PC-3 (cell line): ENCODE results near the gene OLFM2. TPM values are rescaled to one million over a fixed set of nuclear protein-coding genes. Genes with fewer than 3 reads are reported as not detected.

ENCODE experiments used
- ATAC-seq: fragments of 200-7000 bp; cut with Tn5 transposase; 2 replicates; pipeline ENCODE4 v1.9.1; 2020; ENCODE audit warnings: mild to moderate bottlenecking, moderate library complexity
- BruUV-seq: library from RNA; stranded (reverse); fragments of 400-500 nt; replicated peaks from 2 replicates; lab custom pipeline; 2021; lab: Mats Ljungman, UMichigan
- CTCF ChIA-PET: fragments of 300-600 bp; sonication (Branson Sonifier 250); formaldehyde crosslinking; loops from one replicate; lab custom pipeline; 2022; ENCODE audit warnings: antibody characterized with exemption; lab: Charles Lee
- POLR2A ChIA-PET: fragments of 300-600 bp; sonication (Branson Sonifier 250); formaldehyde crosslinking; loops from one replicate; lab custom pipeline; 2022; ENCODE audit warnings: antibody characterized with exemption; ENCODE audit not compliant: unreplicated experiment; lab: Charles Lee
- DNase-seq: peaks from one replicate; pipeline ENCODE4 v3.0.0-alpha.2; 2015
- H2AFZ ChIP-seq: fragments of 300-600 bp; sonication (generic); 2 replicates; pipeline ENCODE4 v1.6.0; 2016; ENCODE audit warnings: antibody characterized with exemption, low read length
- H3F3A ChIP-seq: fragments of 300-600 bp; sonication (generic); one replicate; pipeline ENCODE4 v1.6.0; 2017; ENCODE audit warnings: antibody characterized with exemption, low read length, control low read depth, mild to moderate bottlenecking; ENCODE audit not compliant: unreplicated experiment
- H3K27ac ChIP-seq: fragments of 300-600 bp; sonication (generic); 2 replicates; pipeline ENCODE4 v1.5.1; 2016; ENCODE audit warnings: mild to moderate bottlenecking, low read length
- H3K27me3 ChIP-seq: fragments of 300-600 bp; sonication (generic); 2 replicates; pipeline ENCODE4 v1.6.1; 2016; ENCODE audit warnings: low read length, mixed read lengths
- H3K36me3 ChIP-seq: fragments of 300-600 bp; sonication (generic); 2 replicates; pipeline ENCODE4 v1.6.1; 2016; ENCODE audit warnings: low read depth, mixed run types, low read length, mixed read lengths
- H3K4me1 ChIP-seq: fragments of 300-600 bp; sonication (generic); 2 replicates; pipeline ENCODE4 v1.5.1; 2016; ENCODE audit warnings: low read length; ENCODE audit not compliant: insufficient read depth
- H3K4me2 ChIP-seq: fragments of 300-600 bp; sonication (generic); 2 replicates; pipeline ENCODE4 v1.6.0; 2016; ENCODE audit warnings: low read length
- H3K4me3 ChIP-seq: fragments of 300-600 bp; sonication (generic); 2 replicates; pipeline ENCODE4 v1.5.1; 2016; ENCODE audit warnings: mild to moderate bottlenecking, low read length, mixed read lengths
- H3K79me2 ChIP-seq: fragments of 300-600 bp; sonication (generic); 2 replicates; pipeline ENCODE4 v1.6.1; 2017; ENCODE audit warnings: low read length, mixed read lengths
- H3K9ac ChIP-seq: fragments of 300-600 bp; sonication (generic); 2 replicates; pipeline ENCODE4 v1.6.0; 2016; ENCODE audit warnings: mild to moderate bottlenecking, low read length
- H3K9me2 ChIP-seq: fragments of 300-600 bp; sonication (generic); replicated peaks from 2 replicates; pipeline ENCODE4 v1.6.1; 2016; ENCODE audit warnings: mixed run types, low read length, mixed read lengths
- H3K9me3 ChIP-seq: fragments of 300-600 bp; sonication (generic); 2 replicates; pipeline ENCODE4 v1.6.1; 2016; ENCODE audit warnings: low read length, mixed read lengths
- H4K20me1 ChIP-seq: fragments of 300-600 bp; sonication (generic); 2 replicates; pipeline ENCODE4 v1.6.1; 2016; ENCODE audit warnings: low read length, mixed read lengths
- CTCF ChIP-seq: fragments of 300-600 bp; sonication (generic); conservative IDR thresholded peaks from 2 replicates; pipeline ENCODE4 v1.5.1; 2017; ENCODE audit warnings: antibody characterized with exemption, low read depth, mild to moderate bottlenecking, low read length
- EZH2 ChIP-seq: fragments of 300-600 bp; sonication (generic); IDR thresholded peaks from one replicate; pipeline ENCODE4 v1.6.1; 2017; ENCODE audit warnings: antibody characterized with exemption, mild to moderate bottlenecking, low read length; ENCODE audit not compliant: unreplicated experiment
- EZH2phosphoT487 ChIP-seq: fragments of 300-600 bp; sonication (generic); IDR thresholded peaks from 2 replicates; pipeline ENCODE4 v1.6.1; 2018; ENCODE audit warnings: mild to moderate bottlenecking, antibody characterized with exemption, low read length, borderline replicate concordance
- intact Hi-C: fragments of 100-400 bp; cut with micrococcal nuclease; formaldehyde crosslinking; loops from 2 replicates; pipeline ENCODE4 v1.9.0; 2023
- total RNA-seq: library from RNA; depleted of rRNA; stranded (reverse); fragments of >200 nt; gene quantifications from 2 replicates; pipeline ENCODE4 v1.2.3, GENCODE V29; 2014

The OLFM2 gene
- total RNA-seq, 1 experiment from 2014 or later = 1.6 TPM

- no TSS peak for BruUV-seq
- H3F3A ChIP-seq = no peaks in the 10 kb centered on the region
- no peaks in the 10 kb centered on the region for H3K79me2 ChIP-seq
- H3K9ac ChIP-seq = no peak overlapping the region
- no peaks in the 10 kb centered on the region for H3K27me3 ChIP-seq
- no peak overlapping the region for H2AFZ ChIP-seq
- H3K27ac ChIP-seq = no peak overlapping the region
- ChIA-PET CTCF (no interaction called here), POLR2A (no interaction called here)
- no peaks in the 10 kb centered on the region for H3K9me3 ChIP-seq
- H4K20me1 ChIP-seq = no peaks in the 10 kb centered on the region
- TF ChIP-seq EZH2phosphoT487 (no peak), EZH2 (no peak), CTCF (no peak)
- peaks cover 17% of the 10 kb centered on the region for H3K4me1 ChIP-seq
- H3K4me2 ChIP-seq = no peak overlapping the region
- H3K36me3 ChIP-seq = no peaks in the 10 kb centered on the region
- H3K4me3 ChIP-seq = no peak overlapping the region
- no peaks in the 10 kb centered on the region for H3K9me2 ChIP-seq
- no peak for DNase-seq
- ATAC-seq = no peak
- intact Hi-C loops = no loop called here
Measured at GRCh38 chr19:9941671-9942070, 5.4 kb upstream of the OLFM2 start.

- CTCF ChIA-PET = no interaction called here
- Histone ChIP-seq H3K9me2 (no peaks in the 10 kb centered on the region), H3K36me3 (no peaks in the 10 kb centered on the region), H3K4me1 (peaks cover 17% of the 10 kb centered on the region), H3K79me2 (no peaks in the 10 kb centered on the region), H3K9ac (no peak overlapping the region), H2AFZ (no peak overlapping the region), H3K4me3 (no peak overlapping the region), H4K20me1 (no peaks in the 10 kb centered on the region), H3K27me3 (no peaks in the 10 kb centered on the region), H3F3A (no peaks in the 10 kb centered on the region), H3K4me2 (no peak overlapping the region), H3K27ac (no peak overlapping the region), H3K9me3 (no peaks in the 10 kb centered on the region)
- TF ChIP-seq CTCF (no peak), EZH2phosphoT487 (no peak)
- POLR2A ChIA-PET = no interaction called here
- DNase-seq (no peak), ATAC-seq (no peak)
- no TSS peak for BruUV-seq
- intact Hi-C loops = no loop called here
Measured at GRCh38 chr19:9941231-9941630, 4.9 kb upstream of the OLFM2 start.

- no peak overlapping the region for H3K4me3 ChIP-seq
- no TSS peak for BruUV-seq
- H2AFZ ChIP-seq = no peak overlapping the region
- no peak overlapping the region for H3K4me2 ChIP-seq
- H3F3A ChIP-seq = no peaks in the 10 kb centered on the region
- ATAC-seq = no peak
- H3K9me3 ChIP-seq = no peaks in the 10 kb centered on the region
- H3K9ac ChIP-seq = no peak overlapping the region
- H3K79me2 ChIP-seq = no peaks in the 10 kb centered on the region
- POLR2A ChIA-PET = no interaction called here
- peaks cover 3% of the 10 kb centered on the region for H3K27me3 ChIP-seq
- no peak overlapping the region for H3K27ac ChIP-seq
- H3K9me2 ChIP-seq = no peaks in the 10 kb centered on the region
- no peak for DNase-seq
- peaks cover 14% of the 10 kb centered on the region for H3K4me1 ChIP-seq
- no peaks in the 10 kb centered on the region for H4K20me1 ChIP-seq
- H3K36me3 ChIP-seq = no peaks in the 10 kb centered on the region
- intact Hi-C loops = no loop called here
- no peak for TF ChIP-seq CTCF
- TF ChIP-seq EZH2phosphoT487 = no peak
- no peak for TF ChIP-seq EZH2
- CTCF ChIA-PET = no interaction called here
Measured at GRCh38 chr19:9940778-9941177, 4.5 kb upstream of the OLFM2 start.
